Measurements from ENCODE around the gene SNRNP48.

Gene SNRNP48

GRCh38 chr6:7545316-7546019 lies 44.5 kb upstream of the SNRNP48 start:
- no peak for FAIRE-seq
- TF ChIP-seq PAX5 (IDR thresholded peaks at IDR 0.05; ENCODE audit: insufficient read depth, low read length, severe bottlenecking) (no peak), POU2F2 (IDR thresholded peaks at IDR 0.05; ENCODE audit: low read depth, low read length) (no peak), SPI1 (IDR thresholded peaks at IDR 0.05; ENCODE audit: low read depth, low read length) (no peak)

GRCh38 chr6:7546020-7546369 lies 44.0 kb upstream of the SNRNP48 start:
- no peak for TF ChIP-seq PAX5 (IDR thresholded peaks at IDR 0.05; ENCODE audit: insufficient read depth, low read length, severe bottlenecking)
- TF ChIP-seq POLR2AphosphoS5 (IDR thresholded peaks at IDR 0.05; ENCODE audit: low read depth, low read length) = no peak
- no peak for TF ChIP-seq POU2F2 (IDR thresholded peaks at IDR 0.05; ENCODE audit: low read depth, low read length)
- TF ChIP-seq TAF1 (IDR thresholded peaks at IDR 0.05; ENCODE audit: low read depth, low read length) = no peak
- TF ChIP-seq SPI1 (IDR thresholded peaks at IDR 0.05; ENCODE audit: low read depth, low read length) = no peak
- TF ChIP-seq POLR2A (IDR thresholded peaks at IDR 0.05; ENCODE audit: low read depth, low read length) = no peak
- no peak for FAIRE-seq
- DNase-seq (ENCODE audit: insufficient read length, low spot score) = no peak

More at GRCh38 chr6:7545316-7546019, 44.5 kb upstream of the SNRNP48 start:
- DNase-seq (ENCODE audit: insufficient read length, low spot score) = no peak

DNA sequence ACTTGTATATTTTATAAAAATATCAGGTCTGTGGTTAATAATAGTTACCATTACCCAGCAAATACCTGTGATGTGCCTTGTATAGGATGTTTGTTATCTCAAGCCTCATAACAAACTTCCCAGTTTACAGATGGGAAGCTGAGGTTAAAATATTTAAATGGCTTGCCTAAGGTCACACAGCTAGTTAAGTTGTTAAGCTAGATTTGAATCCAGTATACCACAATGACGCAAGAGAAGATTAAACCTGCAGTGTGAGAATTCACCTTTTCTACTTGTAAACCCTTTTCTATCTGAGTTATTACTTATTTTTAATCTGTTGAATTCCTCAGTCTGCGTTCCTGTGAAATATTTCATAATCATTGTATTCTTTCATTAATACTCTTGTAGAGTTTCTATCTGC lies 43.6 kb upstream of the SNRNP48 start:
- TF ChIP-seq SPI1 (IDR thresholded peaks at IDR 0.05; ENCODE audit: low read depth, low read length) (no peak), POU2F2 (IDR thresholded peaks at IDR 0.05; ENCODE audit: low read depth, low read length) (no peak), TAF1 (IDR thresholded peaks at IDR 0.05; ENCODE audit: low read depth, low read length) (no peak), POLR2A (IDR thresholded peaks at IDR 0.05; ENCODE audit: low read depth, low read length) (no peak), PAX5 (IDR thresholded peaks at IDR 0.05; ENCODE audit: insufficient read depth, low read length, severe bottlenecking) (no peak), POLR2AphosphoS5 (IDR thresholded peaks at IDR 0.05; ENCODE audit: low read depth, low read length) (no peak)
- DNase-seq (ENCODE audit: insufficient read length, low spot score) = no peak
- FAIRE-seq = no peak

- DNase-seq (ENCODE audit: insufficient read length, low spot score) (no peak), FAIRE-seq (no peak)
- no peak for TF ChIP-seq POU2F2 (IDR thresholded peaks at IDR 0.05; ENCODE audit: low read depth, low read length)
- TF ChIP-seq SPI1 (IDR thresholded peaks at IDR 0.05; ENCODE audit: low read depth, low read length) = no peak
- no peak for TF ChIP-seq PAX5 (IDR thresholded peaks at IDR 0.05; ENCODE audit: insufficient read depth, low read length, severe bottlenecking)
- TF ChIP-seq POLR2AphosphoS5 (IDR thresholded peaks at IDR 0.05; ENCODE audit: low read depth, low read length) = no peak
- no peak for TF ChIP-seq TAF1 (IDR thresholded peaks at IDR 0.05; ENCODE audit: low read depth, low read length)
- TF ChIP-seq POLR2A (IDR thresholded peaks at IDR 0.05; ENCODE audit: low read depth, low read length) = no peak
Measured at GRCh38 chr6:7546896-7547295, 43.1 kb upstream of the SNRNP48 start.

- TF ChIP-seq SPI1 (IDR thresholded peaks at IDR 0.05; ENCODE audit: low read depth, low read length) (no peak), POU2F2 (IDR thresholded peaks at IDR 0.05; ENCODE audit: low read depth, low read length) (no peak), POLR2AphosphoS5 (IDR thresholded peaks at IDR 0.05; ENCODE audit: low read depth, low read length) (no peak), POLR2A (IDR thresholded peaks at IDR 0.05; ENCODE audit: low read depth, low read length) (no peak), TAF1 (IDR thresholded peaks at IDR 0.05; ENCODE audit: low read depth, low read length) (no peak), PAX5 (IDR thresholded peaks at IDR 0.05; ENCODE audit: insufficient read depth, low read length, severe bottlenecking) (no peak)
- DNase-seq (ENCODE audit: insufficient read length, low spot score) (no peak), FAIRE-seq (no peak)
Measured at GRCh38 chr6:7547315-7547714, 42.7 kb upstream of the SNRNP48 start.

GRCh38 chr6:7550433-7550801 lies 39.6 kb upstream of the SNRNP48 start:
- no peak for DNase-seq (ENCODE audit: insufficient read length, low spot score)
- TF ChIP-seq SPI1 (IDR thresholded peaks at IDR 0.05; ENCODE audit: low read depth, low read length) = no peak
- TF ChIP-seq TAF1 (IDR thresholded peaks at IDR 0.05; ENCODE audit: low read depth, low read length) = no peak
- TF ChIP-seq POU2F2 (IDR thresholded peaks at IDR 0.05; ENCODE audit: low read depth, low read length) = no peak
- TF ChIP-seq PAX5 (IDR thresholded peaks at IDR 0.05; ENCODE audit: insufficient read depth, low read length, severe bottlenecking) = no peak
- no peak for TF ChIP-seq POLR2A (IDR thresholded peaks at IDR 0.05; ENCODE audit: low read depth, low read length)
- TF ChIP-seq POLR2AphosphoS5 (IDR thresholded peaks at IDR 0.05; ENCODE audit: low read depth, low read length) = no peak
- no peak for FAIRE-seq

GRCh38 chr6:7554533-7555275 lies 35.3 kb upstream of the SNRNP48 start:
- no peak for TF ChIP-seq TAF1 (IDR thresholded peaks at IDR 0.05; ENCODE audit: low read depth, low read length)
- no peak for TF ChIP-seq SPI1 (IDR thresholded peaks at IDR 0.05; ENCODE audit: low read depth, low read length)
- TF ChIP-seq POLR2AphosphoS5 (IDR thresholded peaks at IDR 0.05; ENCODE audit: low read depth, low read length) = no peak
- no peak for TF ChIP-seq PAX5 (IDR thresholded peaks at IDR 0.05; ENCODE audit: insufficient read depth, low read length, severe bottlenecking)
- TF ChIP-seq POU2F2 (IDR thresholded peaks at IDR 0.05; ENCODE audit: low read depth, low read length) = no peak
- TF ChIP-seq POLR2A (IDR thresholded peaks at IDR 0.05; ENCODE audit: low read depth, low read length) = no peak
- no peak for FAIRE-seq
- no peak for DNase-seq (ENCODE audit: insufficient read length, low spot score)

- DNase-seq (ENCODE audit: insufficient read length, low spot score) (no peak), FAIRE-seq (no peak)
- TF ChIP-seq POLR2A (IDR thresholded peaks at IDR 0.05; ENCODE audit: low read depth, low read length) = no peak
- TF ChIP-seq SPI1 (IDR thresholded peaks at IDR 0.05; ENCODE audit: low read depth, low read length) = no peak
- no peak for TF ChIP-seq POU2F2 (IDR thresholded peaks at IDR 0.05; ENCODE audit: low read depth, low read length)
- TF ChIP-seq PAX5 (IDR thresholded peaks at IDR 0.05; ENCODE audit: insufficient read depth, low read length, severe bottlenecking) = no peak
Measured at GRCh38 chr6:7555671-7556070, 34.3 kb upstream of the SNRNP48 start.

- DNase-seq (ENCODE audit: insufficient read length, low spot score) (no peak), FAIRE-seq (no peak)
- TF ChIP-seq POLR2A (IDR thresholded peaks at IDR 0.05; ENCODE audit: low read depth, low read length) (no peak), POU2F2 (IDR thresholded peaks at IDR 0.05; ENCODE audit: low read depth, low read length) (no peak), PAX5 (IDR thresholded peaks at IDR 0.05; ENCODE audit: insufficient read depth, low read length, severe bottlenecking) (no peak), SPI1 (IDR thresholded peaks at IDR 0.05; ENCODE audit: low read depth, low read length) (no peak), TAF1 (IDR thresholded peaks at IDR 0.05; ENCODE audit: low read depth, low read length) (no peak), POLR2AphosphoS5 (IDR thresholded peaks at IDR 0.05; ENCODE audit: low read depth, low read length) (no peak)
Measured at GRCh38 chr6:7556394-7557106, 33.4 kb upstream of the SNRNP48 start.

All from GM12891 (cell line).